Mucosa of rectum (tissue), 2 donors: ENCODE measurements around the gene SEMA3G.

Source experiments
- H3K27ac ChIP-seq, 2 donors: one replicate each; pipeline ENCODE4 v1.7.0; 2013; ENCODE audit warnings: inconsistent platforms in 2 of 2, low read depth in 2 of 2, low read length in 2 of 2
- H3K27me3 ChIP-seq, 2 donors: one replicate each; pipeline ENCODE4 v1.7.0; 2013; ENCODE audit warnings: low read length in 2 of 2; ENCODE audit not compliant: control insufficient read depth in 2 of 2, insufficient read depth in 2 of 2
- H3K36me3 ChIP-seq, 2 donors: one replicate each; pipeline ENCODE4 v1.7.0; 2013; ENCODE audit warnings: low read length in 2 of 2; ENCODE audit not compliant: control insufficient read depth in 2 of 2, insufficient read depth in 2 of 2
- H3K4me1 ChIP-seq, 2 donors: one replicate each; pipeline ENCODE4 v1.7.0; 2013; ENCODE audit warnings: low read length in 2 of 2, mild to moderate bottlenecking in 1 of 2; ENCODE audit not compliant: control insufficient read depth in 2 of 2, insufficient read depth in 2 of 2
- H3K4me3 ChIP-seq, 2 donors: one replicate each; pipeline ENCODE4 v1.7.0; 2013; ENCODE audit warnings: low read length in 2 of 2
- H3K9ac ChIP-seq, 2 donors: one replicate each; pipeline ENCODE4 v1.7.0; 2013; ENCODE audit warnings: low read length in 2 of 2, low read depth in 1 of 2, mild to moderate bottlenecking in 1 of 2
- H3K9me3 ChIP-seq, 2 donors: one replicate each; pipeline ENCODE4 v1.7.0; 2013; ENCODE audit warnings: low read length in 2 of 2; ENCODE audit not compliant: control insufficient read depth in 2 of 2
- donor health status: healthy.
- donor health status: Normal muscosa, but diverticular disease.

The SEMA3G gene

GRCh38 chr3:52385157-52385556 lies 59.7 kb downstream of the SEMA3G start:
- no peak overlapping the region for H3K4me3 ChIP-seq
- H3K9ac ChIP-seq = no peak overlapping the region
- no peaks in the 10 kb centered on the region for H3K36me3 ChIP-seq
- no peaks in the 10 kb centered on the region for H3K4me1 ChIP-seq
- H3K27me3 ChIP-seq = no peaks in the 10 kb centered on the region
- no peak overlapping the region for H3K27ac ChIP-seq
- no peaks in the 10 kb centered on the region for H3K9me3 ChIP-seq

GRCh38 chr3:52384019-52384761 lies 60.7 kb downstream of the SEMA3G start:
- no peak overlapping the region for H3K27ac ChIP-seq
- H3K9me3 ChIP-seq = no peaks in the 10 kb centered on the region
- H3K36me3 ChIP-seq = no peaks in the 10 kb centered on the region
- H3K4me1 ChIP-seq = no peaks in the 10 kb centered on the region
- no peak overlapping the region for H3K9ac ChIP-seq
- H3K27me3 ChIP-seq = no peaks in the 10 kb centered on the region
- H3K4me3 ChIP-seq = no peak overlapping the region

GRCh38 chr3:52383446-52383845 lies 61.5 kb downstream of the SEMA3G start:
- Histone ChIP-seq H3K4me3 (no peak overlapping the region), H3K36me3 (no peaks in the 10 kb centered on the region), H3K9me3 (no peaks in the 10 kb centered on the region), H3K27ac (no peak overlapping the region), H3K9ac (no peak overlapping the region), H3K4me1 (no peaks in the 10 kb centered on the region), H3K27me3 (no peaks in the 10 kb centered on the region)
